ENCODE data around the gene RABGAP1L.
"Not testable (repeated sequence)": the region's sequence is repeated elsewhere in the genome, so short reads cannot be mapped to it uniquely, and the experiment has no call there.

- TF ChIP-seq EZH2 (IDR thresholded peaks at IDR 0.05); POLR2AphosphoS5 (IDR thresholded peaks at IDR 0.05; ENCODE audit: borderline replicate concordance, low read depth, low read length); FOXP2 (optimal IDR thresholded peaks at IDR 0.05; ENCODE audit: control extremely low read depth, extremely low read length, insufficient read depth): not testable (repeated sequence)
Measured at GRCh38 chr1:174340404-174340803, 181.1 kb downstream of the RABGAP1L start.
